GM21360 (cell line): ENCODE data around the gene SLC6A3.

Experiments
- ATAC-seq: cut with Tn5 transposase; IDR thresholded peaks from one replicate; pipeline ENCODE4 v1.9.1; 2021; ENCODE audit warnings: mild to moderate bottlenecking, moderate library complexity; ENCODE audit not compliant: unreplicated experiment

Gene SLC6A3

DNA sequence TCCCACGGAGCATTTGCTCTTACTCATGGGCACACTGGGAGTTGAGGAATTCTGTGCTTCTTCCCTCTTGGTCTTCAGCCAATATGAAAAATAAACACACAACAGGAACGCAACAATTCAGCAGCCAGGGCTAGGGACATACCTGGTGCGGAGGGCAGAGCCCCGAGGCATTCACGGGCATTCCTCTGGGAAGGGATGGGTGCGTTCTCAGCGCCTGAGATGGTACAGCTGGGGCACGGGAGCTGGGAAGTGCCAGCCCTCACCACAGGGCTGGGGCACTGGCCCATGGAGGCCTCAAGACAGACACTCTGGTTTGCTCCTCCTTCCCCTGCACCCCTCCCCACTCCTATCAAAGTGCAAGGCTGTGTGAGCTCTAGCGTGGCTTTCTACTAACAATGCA lies 2.1 kb downstream of the SLC6A3 start:
- ATAC-seq: no peak

- no peak for ATAC-seq
Measured at GRCh38 chr5:1442222-1443145, 2.8 kb downstream of the SLC6A3 start.

DNA sequence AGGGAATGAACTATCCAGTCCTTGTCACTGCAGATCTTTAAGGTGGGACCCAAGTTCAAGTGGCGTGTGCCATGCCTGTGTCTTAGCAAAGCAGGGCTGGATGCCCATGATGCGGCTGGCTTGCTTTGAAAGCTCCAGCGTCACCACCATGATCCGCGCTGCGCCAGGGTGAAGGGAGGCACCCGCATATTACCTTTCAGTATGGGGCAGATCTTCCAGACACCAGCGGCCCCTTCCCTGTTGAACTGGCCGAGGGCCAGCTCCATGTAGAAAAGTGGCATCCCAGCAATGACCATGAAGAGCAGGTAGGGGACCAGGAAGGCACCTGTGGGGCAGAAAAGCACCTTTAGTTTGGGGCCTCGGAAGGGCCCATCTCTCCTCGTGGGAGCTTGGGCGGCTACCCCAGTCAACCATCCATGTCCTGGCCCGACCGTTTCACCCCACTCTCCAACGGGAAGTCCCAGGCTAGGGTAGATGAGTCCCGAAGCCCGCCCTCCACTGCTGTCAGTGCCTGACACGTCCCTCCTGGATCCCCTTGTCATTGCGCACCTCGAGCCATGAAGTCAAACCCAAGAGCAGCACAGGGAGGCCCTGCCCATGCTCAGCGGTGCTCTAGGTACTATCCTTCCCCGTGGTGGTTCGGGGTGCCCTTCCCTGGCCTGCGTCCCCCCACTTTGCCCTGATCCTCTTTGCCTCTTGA lies 3.9 kb downstream of the SLC6A3 start:
- no peak for ATAC-seq

GRCh38 chr5:1440098-1440493 lies 5.1 kb downstream of the SLC6A3 start:
- ATAC-seq: no peak

GRCh38 chr5:1439388-1440097 lies 5.7 kb downstream of the SLC6A3 start:
- no peak for ATAC-seq

DNA sequence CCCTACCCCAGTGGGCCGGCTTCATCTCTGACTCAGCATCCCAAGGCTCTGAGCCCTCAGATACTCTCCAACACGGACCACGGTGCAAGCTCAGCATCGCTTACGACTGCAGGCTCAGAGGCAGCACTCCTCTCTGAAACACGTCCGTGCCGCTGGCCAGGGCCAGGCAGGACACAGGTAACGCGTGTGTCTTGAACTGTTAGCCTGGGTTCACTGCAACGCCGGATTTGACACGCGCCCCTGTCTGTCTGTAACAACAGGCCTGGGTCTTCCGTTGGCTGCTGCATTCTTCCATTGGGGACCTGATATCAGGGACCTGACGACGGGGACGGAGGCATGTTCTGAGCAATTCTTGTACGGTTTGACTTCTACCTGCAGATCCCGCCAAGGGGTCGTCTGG lies 6.4 kb downstream of the SLC6A3 start:
- ATAC-seq: no peak

DNA sequence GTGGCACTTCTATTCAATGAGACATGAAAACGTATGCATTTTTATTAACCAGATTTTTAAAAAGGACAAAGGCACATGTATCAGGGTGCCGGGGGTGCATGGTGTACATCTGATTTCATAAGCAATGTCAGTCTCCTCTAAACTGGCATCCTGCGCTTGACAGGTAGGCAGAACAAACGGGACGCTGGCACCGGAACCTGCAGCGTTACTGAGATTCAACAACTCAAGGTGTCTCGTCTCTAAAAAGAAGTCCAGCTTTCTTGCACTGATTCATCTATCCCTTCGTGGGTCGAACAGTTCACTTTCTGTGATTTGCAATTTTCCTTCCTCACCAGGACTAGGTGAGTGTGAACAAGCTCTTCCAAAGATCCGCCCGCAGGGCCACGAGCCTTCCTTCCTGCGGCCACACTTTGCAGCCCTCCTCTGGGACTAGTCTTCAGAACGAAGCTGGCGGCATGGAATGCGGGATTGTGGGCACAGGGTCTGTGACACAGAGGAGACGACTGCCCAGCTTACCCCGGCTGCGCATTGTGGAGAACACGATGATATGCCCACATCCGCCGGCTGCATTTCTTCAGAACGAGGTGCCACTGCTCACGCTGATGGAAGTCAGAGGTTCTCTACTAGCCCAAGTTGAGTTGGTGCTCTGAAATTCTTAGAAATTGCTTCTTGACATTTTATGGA lies 7.2 kb downstream of the SLC6A3 start:
- ATAC-seq: no peak

DNA sequence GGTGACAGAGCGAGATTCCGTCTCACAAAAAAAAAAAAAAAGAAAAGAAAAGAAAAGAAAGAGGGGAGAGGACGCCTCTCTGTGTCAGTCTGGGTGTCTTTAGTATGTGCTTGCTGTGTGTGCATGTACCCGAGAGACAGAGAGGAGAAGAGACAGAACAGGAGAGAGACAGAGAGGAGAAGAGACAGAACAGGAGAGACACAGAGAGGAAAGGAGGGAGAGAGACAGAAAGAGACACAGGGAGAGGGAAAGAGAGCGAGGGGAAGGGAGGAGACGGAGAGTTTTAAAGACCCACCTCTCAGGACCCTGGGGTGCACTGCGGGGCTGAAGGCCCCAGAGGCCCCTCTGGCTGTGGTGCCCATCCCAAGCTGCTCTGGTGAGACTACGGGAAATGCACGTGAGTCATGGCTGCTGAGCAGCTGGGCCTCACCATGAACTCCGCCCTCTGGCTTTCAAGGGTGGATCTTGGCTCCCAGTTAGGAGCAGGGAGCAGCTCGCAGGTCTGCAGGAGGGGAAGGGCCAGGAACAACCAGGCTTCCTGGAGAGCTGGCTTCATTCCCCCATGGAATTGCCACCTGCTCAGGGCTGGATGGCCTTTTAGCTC lies 7.9 kb downstream of the SLC6A3 start:
- ATAC-seq: no peak

GRCh38 chr5:1436681-1437080 lies 8.6 kb downstream of the SLC6A3 start:
- no peak for ATAC-seq

DNA sequence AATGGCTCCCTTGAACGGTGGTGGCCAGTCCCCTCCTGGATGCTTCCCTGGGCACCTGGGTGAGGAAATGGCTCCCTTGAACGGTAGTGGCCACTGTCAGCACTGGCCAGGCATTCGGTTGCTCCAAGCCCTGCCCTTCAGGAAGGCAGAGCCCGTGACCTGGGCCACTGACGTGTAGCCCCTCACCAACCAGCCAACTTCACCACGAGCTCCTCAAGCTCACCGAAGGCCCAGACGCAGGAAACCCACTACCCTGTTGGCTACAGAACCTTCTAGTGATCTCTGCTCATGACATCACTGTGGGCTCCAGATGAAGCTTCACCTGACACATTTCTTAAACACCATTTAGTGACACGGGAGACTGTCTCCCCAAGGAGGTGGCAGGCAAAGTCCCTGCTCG lies 9.2 kb downstream of the SLC6A3 start:
- ATAC-seq: no peak

DNA sequence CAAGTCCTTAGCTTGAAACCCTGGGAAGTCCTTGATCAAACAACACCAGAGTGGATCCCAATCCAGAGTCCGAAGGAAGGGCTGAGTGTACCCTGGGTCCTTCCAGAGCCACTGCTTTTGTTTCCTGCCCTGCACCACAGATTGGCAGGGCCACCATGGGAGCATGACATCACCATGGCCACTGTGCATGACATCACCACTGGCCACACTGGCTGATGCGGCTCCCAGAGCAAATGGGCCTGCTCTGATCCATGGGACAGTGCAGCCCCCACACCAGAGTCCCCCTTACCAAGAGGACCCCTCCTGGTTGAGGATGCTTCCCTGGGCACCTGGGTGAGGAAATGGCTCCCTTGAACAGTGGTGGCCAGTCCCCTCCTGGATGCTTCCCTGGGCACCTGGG lies 9.9 kb downstream of the SLC6A3 start:
- ATAC-seq: no peak

- ATAC-seq: no peak
Measured at GRCh38 chr5:1432296-1432695, 12.9 kb downstream of the SLC6A3 start.

DNA sequence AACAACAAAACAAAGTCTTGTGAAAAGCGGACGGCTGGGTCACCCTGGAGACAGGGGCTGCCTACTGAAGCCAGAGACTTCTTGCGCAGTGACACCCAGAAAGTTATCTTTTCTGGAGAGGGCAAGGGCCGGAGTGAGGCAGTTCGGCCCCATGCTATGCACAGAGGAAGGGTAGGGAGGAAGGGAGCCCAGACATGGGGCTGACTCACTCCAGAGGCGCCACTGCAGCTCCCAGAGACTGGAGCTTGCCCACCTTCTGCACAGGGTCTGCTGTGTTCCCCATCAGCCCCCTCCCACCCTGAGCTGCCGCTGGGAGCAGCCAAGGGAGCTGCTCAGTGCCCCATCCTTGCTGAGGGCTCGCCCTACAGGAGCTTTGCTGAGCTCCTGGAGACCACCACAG lies 13.3 kb downstream of the SLC6A3 start:
- no peak for ATAC-seq

DNA sequence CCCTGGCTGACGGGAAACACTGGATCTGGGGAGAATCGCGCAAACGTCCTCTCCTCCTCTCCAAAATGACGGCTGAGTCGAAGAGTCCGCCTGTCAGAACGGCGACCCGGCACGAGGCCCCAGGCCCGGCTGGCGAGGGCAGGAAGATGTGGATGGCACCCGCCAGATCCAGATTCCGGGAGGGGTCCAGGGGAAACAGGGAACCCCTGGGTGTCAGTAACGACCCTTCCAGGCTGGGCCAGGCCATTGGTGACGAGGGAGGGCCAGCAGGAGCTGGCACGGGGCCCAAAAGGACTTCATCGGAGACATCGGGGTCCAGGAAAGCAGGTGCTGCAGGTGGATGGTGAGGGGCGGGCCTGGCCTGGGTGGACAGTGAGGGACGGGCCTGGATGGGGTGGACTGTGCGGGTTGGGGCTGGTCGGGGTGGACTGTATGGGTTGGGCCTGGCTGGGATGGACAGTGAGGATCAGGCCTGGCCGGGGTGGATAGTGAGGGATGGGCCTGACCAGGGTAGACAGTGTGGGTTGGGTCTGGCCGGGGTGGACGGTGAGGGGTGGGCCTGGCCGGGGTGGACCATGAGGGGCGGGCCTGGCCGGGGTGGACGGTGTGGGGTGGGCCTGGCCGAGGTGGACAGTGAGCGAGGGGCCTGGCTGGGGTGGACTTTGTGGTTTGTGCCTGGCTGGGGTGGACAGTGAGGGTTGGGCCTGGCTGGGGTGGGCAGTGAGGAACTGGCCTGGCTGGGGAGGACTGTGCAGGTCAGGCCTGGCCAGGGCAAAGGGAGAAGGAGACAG lies 14.0 kb downstream of the SLC6A3 start:
- no peak for ATAC-seq

- no peak for ATAC-seq
Measured at GRCh38 chr5:1430121-1430795, 15.0 kb downstream of the SLC6A3 start.

- ATAC-seq: no peak
Measured at GRCh38 chr5:1429496-1429895, 15.7 kb downstream of the SLC6A3 start.

DNA sequence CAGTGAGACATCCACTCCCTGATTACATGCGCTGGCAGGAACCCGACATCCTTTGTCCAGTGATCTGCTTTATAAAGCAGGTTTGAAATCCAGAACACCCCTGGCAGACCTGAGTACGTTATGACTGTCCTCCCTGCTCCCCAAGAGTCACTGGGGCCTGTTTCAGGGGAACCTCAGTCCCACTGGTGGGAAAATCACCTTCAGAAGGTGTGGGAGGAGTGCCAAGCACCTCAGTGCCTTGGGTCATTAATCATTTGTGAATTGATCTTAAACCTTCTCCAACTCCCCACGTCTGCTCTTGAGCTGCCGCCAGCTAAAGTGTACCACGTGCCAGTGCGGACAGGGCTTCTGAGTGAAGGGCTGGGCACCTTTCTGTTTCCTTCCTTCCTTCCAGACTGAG lies 16.2 kb downstream of the SLC6A3 start:
- ATAC-seq: no peak

- no peak for ATAC-seq
Measured at GRCh38 chr5:1428107-1428506, 17.1 kb downstream of the SLC6A3 start.

GRCh38 chr5:1424716-1425115 lies 20.5 kb downstream of the SLC6A3 start:
- ATAC-seq: no peak
